GM23338 (cell line): ENCODE results near the gene TSHZ3. TPM values are rescaled to one million over a fixed set of nuclear protein-coding genes. Genes with fewer than 3 reads are reported as not detected.

ENCODE experiments used
- ATAC-seq: fragments of 200-7000 bp; cut with Tn5 transposase; 3 replicates; pipeline ENCODE4 v1.9.1; 2020
- DNase-seq: peaks from one replicate; pipeline ENCODE4 v3.0.0-alpha.2; 2015; ENCODE audit warnings: low spot score
- H2AFZ ChIP-seq: fragments of 200-600 bp; sonication (generic); 2 replicates; pipeline ENCODE4 v1.8.0; 2016; ENCODE audit warnings: antibody characterized with exemption, mild to moderate bottlenecking, moderate library complexity
- H3F3A ChIP-seq: fragments of 200-600 bp; sonication (generic); replicated peaks from 2 replicates; pipeline ENCODE4 v1.8.0; 2017; ENCODE audit warnings: antibody characterized with exemption, mixed run types, low read depth
- H3K27ac ChIP-seq: fragments of 200-600 bp; sonication (generic); 2 replicates; pipeline ENCODE4 v1.6.1; 2016; ENCODE audit warnings: low read depth
- H3K27me3 ChIP-seq: fragments of 200-600 bp; sonication (generic); 2 replicates; pipeline ENCODE4 v1.8.0; 2016; ENCODE audit warnings: mild to moderate bottlenecking, mixed run types, moderate library complexity; ENCODE audit not compliant: insufficient read depth
- H3K36me3 ChIP-seq: fragments of 200-600 bp; sonication (generic); 2 replicates; pipeline ENCODE4 v1.8.0; 2016; ENCODE audit warnings: mild to moderate bottlenecking; ENCODE audit not compliant: insufficient read depth
- H3K4me1 ChIP-seq: fragments of 200-600 bp; sonication (generic); 2 replicates; pipeline ENCODE4 v1.8.0; 2016; ENCODE audit warnings: mild to moderate bottlenecking, moderate library complexity; ENCODE audit not compliant: insufficient read depth
- H3K4me2 ChIP-seq: fragments of 200-600 bp; sonication (generic); 2 replicates; pipeline ENCODE4 v1.7.1; 2017; ENCODE audit warnings: mixed run types
- H3K4me3 ChIP-seq: fragments of 200-600 bp; sonication (generic); 2 replicates; pipeline ENCODE4 v1.6.1; 2016; ENCODE audit warnings: mixed run types
- H3K79me2 ChIP-seq: fragments of 200-600 bp; sonication (generic); replicated peaks from 2 replicates; pipeline ENCODE4 v1.8.0; 2017; ENCODE audit warnings: mild to moderate bottlenecking; ENCODE audit not compliant: insufficient read depth
- H3K9me2 ChIP-seq: fragments of 200-600 bp; sonication (generic); 2 replicates; pipeline ENCODE4 v1.8.0; 2017; ENCODE audit not compliant: insufficient read depth
- H4K20me1 ChIP-seq: fragments of 200-600 bp; sonication (generic); replicated peaks from 2 replicates; pipeline ENCODE4 v1.8.0; 2017; ENCODE audit warnings: mild to moderate bottlenecking; ENCODE audit not compliant: insufficient read depth
- H3K27ac Mint-ChIP-seq: 2 replicates; pipeline ENCODE4 v1.8.0; 2020; ENCODE audit warnings: inconsistent platforms, mild to moderate bottlenecking, moderate library complexity, mixed read lengths
- H3K27me3 Mint-ChIP-seq: 3 replicates; pipeline ENCODE4 v1.8.0; 2022; ENCODE audit warnings: low read depth, mild to moderate bottlenecking, moderate library complexity, mixed read lengths, inconsistent platforms; ENCODE audit not compliant: insufficient read depth, poor library complexity
- H3K36me3 Mint-ChIP-seq: 3 replicates; pipeline ENCODE4 v1.8.0; 2021; ENCODE audit warnings: low read depth, mild to moderate bottlenecking, inconsistent platforms, moderate library complexity, mixed read lengths
- H3K4me1 Mint-ChIP-seq: 3 replicates; pipeline ENCODE4 v1.8.0; 2020; ENCODE audit warnings: mild to moderate bottlenecking, inconsistent platforms, mixed read lengths
- H3K4me3 Mint-ChIP-seq: 3 replicates; pipeline ENCODE4 v1.8.0; 2021; ENCODE audit warnings: moderate library complexity, mild to moderate bottlenecking, inconsistent platforms, mixed read lengths
- H3K9me3 Mint-ChIP-seq: 3 replicates; pipeline ENCODE4 v1.8.0; 2020; ENCODE audit warnings: moderate library complexity, mild to moderate bottlenecking, inconsistent platforms, mixed read lengths
- EZH2phosphoT487 ChIP-seq: fragments of 200-600 bp; sonication (generic); IDR thresholded peaks from one replicate; pipeline ENCODE4 v1.8.1; 2018; ENCODE audit warnings: antibody characterized with exemption; ENCODE audit not compliant: unreplicated experiment
- JUNB ChIP-seq: IDR thresholded peaks from one replicate; pipeline ENCODE4 v1.6.1; 2016; ENCODE audit warnings: antibody characterized with exemption; ENCODE audit not compliant: unreplicated experiment
- NANOG ChIP-seq: IDR thresholded peaks from 2 replicates; pipeline ENCODE4 v1.6.1; 2016; ENCODE audit warnings: antibody characterized with exemption, borderline replicate concordance
- POLR2AphosphoS5 ChIP-seq: IDR thresholded peaks from 2 replicates; pipeline ENCODE4 v1.6.1; 2016; ENCODE audit warnings: antibody characterized with exemption, low read depth
- STAT1 ChIP-seq: IDR thresholded peaks from one replicate; pipeline ENCODE4 v1.6.1; 2016; ENCODE audit warnings: antibody characterized with exemption; ENCODE audit not compliant: unreplicated experiment
- ZNF114 ChIP-seq: fragments of 250-450 bp; sonication (Bioruptor Pico); IDR thresholded peaks from 2 replicates; pipeline ENCODE4 v1.5.0; 2020; ENCODE audit warnings: mild to moderate bottlenecking, moderate library complexity
- polyA plus RNA-seq: library from polyadenylated mRNA; unstranded; fragments of >200 nt; fragmentation: Nextera tagmentation; extraction: Ambion mirVana; gene quantifications from 2 replicates; pipeline ENCODE4 v1.2.1, GENCODE V29; 2016
- total RNA-seq: library from RNA; depleted of rRNA; stranded (reverse); fragments of >200 nt; shearing (Covaris generic); gene quantifications from 2 replicates; pipeline ENCODE4 v1.2.3, GENCODE V29; 2014
- TF ChIP-seq, protein P1 (sequence below): IDR thresholded peaks from one replicate; pipeline ENCODE4 v1.6.1; 2018; ENCODE audit warnings: antibody characterized with exemption; ENCODE audit not compliant: unreplicated experiment
- TF ChIP-seq, protein P2 (sequence below), 2 experiments: fragments of 200-600 bp in 1 of 2; sonication (generic) in 1 of 2; conservative IDR thresholded peaks; 2 replicates each; pipeline versions ENCODE4 v1.5.1 to v1.6.1; 2016 to 2017; ENCODE audit warnings: antibody characterized with exemption in 2 of 2, low read depth in 2 of 2, mild to moderate bottlenecking in 2 of 2, moderate library complexity in 1 of 2
- TF ChIP-seq, protein P3 (sequence below): IDR thresholded peaks from 2 replicates; pipeline ENCODE4 v1.6.1; 2016; ENCODE audit warnings: antibody characterized with exemption

The TSHZ3 gene
- total and polyA plus RNA-seq, 2 experiments from 2014 or later: 3.8 to 8.9 TPM

DNA sequence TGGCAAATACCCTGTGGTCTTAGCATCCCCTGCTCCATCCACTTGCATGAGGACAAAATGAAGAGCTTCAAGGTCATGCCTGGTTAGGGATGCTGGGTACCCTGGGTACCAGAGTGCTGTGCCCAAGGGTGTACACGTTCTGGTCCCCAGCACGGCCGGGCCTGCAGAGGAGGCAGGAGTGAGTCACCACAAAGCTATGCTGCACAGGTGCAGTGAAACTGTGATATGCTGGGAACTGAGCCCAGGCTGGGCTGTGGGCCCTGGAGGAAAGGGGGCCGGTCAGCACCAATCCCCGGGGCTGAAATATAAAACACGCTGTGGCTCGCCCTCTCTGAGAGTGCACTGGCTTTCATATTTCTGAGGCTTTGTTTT is 95.1 kb downstream of the TSHZ3 start (continued):
- TF ChIP-seq, protein P1, sequence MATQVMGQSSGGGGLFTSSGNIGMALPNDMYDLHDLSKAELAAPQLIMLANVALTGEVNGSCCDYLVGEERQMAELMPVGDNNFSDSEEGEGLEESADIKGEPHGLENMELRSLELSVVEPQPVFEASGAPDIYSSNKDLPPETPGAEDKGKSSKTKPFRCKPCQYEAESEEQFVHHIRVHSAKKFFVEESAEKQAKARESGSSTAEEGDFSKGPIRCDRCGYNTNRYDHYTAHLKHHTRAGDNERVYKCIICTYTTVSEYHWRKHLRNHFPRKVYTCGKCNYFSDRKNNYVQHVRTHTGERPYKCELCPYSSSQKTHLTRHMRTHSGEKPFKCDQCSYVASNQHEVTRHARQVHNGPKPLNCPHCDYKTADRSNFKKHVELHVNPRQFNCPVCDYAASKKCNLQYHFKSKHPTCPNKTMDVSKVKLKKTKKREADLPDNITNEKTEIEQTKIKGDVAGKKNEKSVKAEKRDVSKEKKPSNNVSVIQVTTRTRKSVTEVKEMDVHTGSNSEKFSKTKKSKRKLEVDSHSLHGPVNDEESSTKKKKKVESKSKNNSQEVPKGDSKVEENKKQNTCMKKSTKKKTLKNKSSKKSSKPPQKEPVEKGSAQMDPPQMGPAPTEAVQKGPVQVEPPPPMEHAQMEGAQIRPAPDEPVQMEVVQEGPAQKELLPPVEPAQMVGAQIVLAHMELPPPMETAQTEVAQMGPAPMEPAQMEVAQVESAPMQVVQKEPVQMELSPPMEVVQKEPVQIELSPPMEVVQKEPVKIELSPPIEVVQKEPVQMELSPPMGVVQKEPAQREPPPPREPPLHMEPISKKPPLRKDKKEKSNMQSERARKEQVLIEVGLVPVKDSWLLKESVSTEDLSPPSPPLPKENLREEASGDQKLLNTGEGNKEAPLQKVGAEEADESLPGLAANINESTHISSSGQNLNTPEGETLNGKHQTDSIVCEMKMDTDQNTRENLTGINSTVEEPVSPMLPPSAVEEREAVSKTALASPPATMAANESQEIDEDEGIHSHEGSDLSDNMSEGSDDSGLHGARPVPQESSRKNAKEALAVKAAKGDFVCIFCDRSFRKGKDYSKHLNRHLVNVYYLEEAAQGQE: no peak
- TF ChIP-seq EZH2phosphoT487 (no peak), STAT1 (no peak)

DNA sequence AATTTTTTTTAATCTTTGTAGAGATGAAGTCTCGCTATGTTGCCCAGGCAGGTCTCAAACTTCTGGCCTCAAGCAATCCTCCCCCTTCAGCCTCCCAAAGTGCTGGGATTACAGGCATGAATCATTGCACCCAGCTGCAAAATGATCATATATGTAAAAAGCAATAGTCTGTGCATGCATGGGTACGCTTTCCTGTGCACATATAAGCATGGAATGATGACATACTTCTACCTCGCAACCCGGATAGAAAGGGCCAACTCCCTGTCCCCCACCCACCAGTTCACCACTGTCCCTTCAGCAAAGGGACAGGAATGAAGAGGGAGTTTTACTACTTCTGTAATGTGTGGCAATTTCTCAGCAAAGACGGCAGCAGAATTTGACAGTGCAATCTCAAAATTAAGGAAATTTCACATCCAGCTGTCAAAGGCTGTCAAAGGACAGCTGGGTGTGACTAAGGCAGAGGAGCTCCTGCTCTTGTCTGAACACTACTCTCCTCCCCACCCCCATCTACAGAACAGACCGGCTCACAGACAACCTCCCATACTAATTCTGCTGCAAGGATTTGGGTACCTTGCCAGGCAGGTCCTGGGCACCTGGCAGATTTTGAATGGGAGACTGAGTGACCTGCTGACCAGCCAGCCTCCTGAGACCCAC is 95.6 kb downstream of the TSHZ3 start:
- ATAC-seq (no peak), DNase-seq (no peak)
- H3K4me3 Mint-ChIP-seq: no peak overlapping the region; the same call in 2 of the 3 replicates
- Histone ChIP-seq H3K4me2 (no peak overlapping the region), H4K20me1 (no peaks in the 10 kb centered on the region), H3K27ac (no peak overlapping the region), H2AFZ (no peak overlapping the region), H3K4me1 (peaks cover 6% of the 10 kb centered on the region), H3K27me3 (no peaks in the 10 kb centered on the region), H3K79me2 (no peaks in the 10 kb centered on the region), H3F3A (no peaks in the 10 kb centered on the region), H3K4me3 (no peak overlapping the region), H3K36me3 (no peaks in the 10 kb centered on the region), H3K9me2 (peaks cover 6% of the 10 kb centered on the region; the same call in 1 of the 2 replicates)
- no peaks in the 10 kb centered on the region for H3K36me3 Mint-ChIP-seq
- H3K27me3 Mint-ChIP-seq: peaks cover 7% of the 10 kb centered on the region
- H3K4me1 Mint-ChIP-seq: peaks cover 33% of the 10 kb centered on the region
- no peaks in the 10 kb centered on the region for H3K9me3 Mint-ChIP-seq
- H3K27ac Mint-ChIP-seq: no peak overlapping the region
- TF ChIP-seq NANOG (no peak), ZNF114 (CRISPR knock-in tag) (no peak), POLR2AphosphoS5 (no peak), JUNB (no peak), STAT1 (no peak)
- TF ChIP-seq, protein P1: no peak
- TF ChIP-seq, protein P2, sequence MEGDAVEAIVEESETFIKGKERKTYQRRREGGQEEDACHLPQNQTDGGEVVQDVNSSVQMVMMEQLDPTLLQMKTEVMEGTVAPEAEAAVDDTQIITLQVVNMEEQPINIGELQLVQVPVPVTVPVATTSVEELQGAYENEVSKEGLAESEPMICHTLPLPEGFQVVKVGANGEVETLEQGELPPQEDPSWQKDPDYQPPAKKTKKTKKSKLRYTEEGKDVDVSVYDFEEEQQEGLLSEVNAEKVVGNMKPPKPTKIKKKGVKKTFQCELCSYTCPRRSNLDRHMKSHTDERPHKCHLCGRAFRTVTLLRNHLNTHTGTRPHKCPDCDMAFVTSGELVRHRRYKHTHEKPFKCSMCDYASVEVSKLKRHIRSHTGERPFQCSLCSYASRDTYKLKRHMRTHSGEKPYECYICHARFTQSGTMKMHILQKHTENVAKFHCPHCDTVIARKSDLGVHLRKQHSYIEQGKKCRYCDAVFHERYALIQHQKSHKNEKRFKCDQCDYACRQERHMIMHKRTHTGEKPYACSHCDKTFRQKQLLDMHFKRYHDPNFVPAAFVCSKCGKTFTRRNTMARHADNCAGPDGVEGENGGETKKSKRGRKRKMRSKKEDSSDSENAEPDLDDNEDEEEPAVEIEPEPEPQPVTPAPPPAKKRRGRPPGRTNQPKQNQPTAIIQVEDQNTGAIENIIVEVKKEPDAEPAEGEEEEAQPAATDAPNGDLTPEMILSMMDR (conservative IDR thresholded peaks at IDR 0.05; ENCODE audit: low read depth in 2 of 2): no peak
- TF ChIP-seq, protein P3, sequence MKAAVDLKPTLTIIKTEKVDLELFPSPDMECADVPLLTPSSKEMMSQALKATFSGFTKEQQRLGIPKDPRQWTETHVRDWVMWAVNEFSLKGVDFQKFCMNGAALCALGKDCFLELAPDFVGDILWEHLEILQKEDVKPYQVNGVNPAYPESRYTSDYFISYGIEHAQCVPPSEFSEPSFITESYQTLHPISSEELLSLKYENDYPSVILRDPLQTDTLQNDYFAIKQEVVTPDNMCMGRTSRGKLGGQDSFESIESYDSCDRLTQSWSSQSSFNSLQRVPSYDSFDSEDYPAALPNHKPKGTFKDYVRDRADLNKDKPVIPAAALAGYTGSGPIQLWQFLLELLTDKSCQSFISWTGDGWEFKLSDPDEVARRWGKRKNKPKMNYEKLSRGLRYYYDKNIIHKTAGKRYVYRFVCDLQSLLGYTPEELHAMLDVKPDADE: no peak
